H1 (cell line): ENCODE measurements around the gene PDE8A. TPM values are rescaled to one million over a fixed set of nuclear protein-coding genes. Genes with fewer than 3 reads are reported as not detected.

Experiments
- BRCA1 ChIP-seq: IDR thresholded peaks from 2 replicates; pipeline ENCODE4 v1.6.1; 2012; ENCODE audit warnings: low read depth, low read length, improper control_type of control experiment
- CTCF ChIP-seq, 3 experiments: IDR thresholded peaks; 1 replicate in 2 of 3; 2 replicates in 1 of 3; pipeline versions ENCODE4 v1.5.1 to v1.6.1; 2011; ENCODE audit warnings: low read length in 3 of 3, mild to moderate bottlenecking in 3 of 3, inconsistent platforms in 2 of 3, low read depth in 1 of 3, moderate library complexity in 1 of 3; ENCODE audit not compliant: insufficient read depth in 1 of 3; ENCODE audit errors: control extremely low read depth in 1 of 3
- EP300 ChIP-seq, 2 experiments: IDR thresholded peaks; 1 replicate in 1 of 2; 2 replicates in 1 of 2; pipeline ENCODE4 v1.6.1; 2011 to 2012; ENCODE audit warnings: low read depth in 2 of 2, low read length in 2 of 2, mild to moderate bottlenecking in 2 of 2, borderline replicate concordance in 1 of 2, inconsistent platforms in 1 of 2, moderate library complexity in 1 of 2
- HDAC2 ChIP-seq, 2 experiments: fragments of 300-600 bp in 1 of 2; sonication (generic) in 1 of 2; IDR thresholded peaks; 2 replicates each; pipeline ENCODE4 v1.6.1; 2011 to 2012; ENCODE audit warnings: low read depth in 2 of 2, low read length in 2 of 2, mild to moderate bottlenecking in 2 of 2, moderate library complexity in 2 of 2, borderline replicate concordance in 1 of 2, inconsistent platforms in 1 of 2
- POLR2A ChIP-seq, 2 experiments: IDR thresholded peaks; 1 replicate in 1 of 2; 2 replicates in 1 of 2; pipeline ENCODE4 v1.6.1; 2011; ENCODE audit warnings: low read depth in 2 of 2, low read length in 2 of 2, mild to moderate bottlenecking in 2 of 2; ENCODE audit errors: control extremely low read depth in 1 of 2
- RAD21 ChIP-seq, 2 experiments: IDR thresholded peaks in 1 of 2; conservative IDR thresholded peaks in 1 of 2; 2 replicates each; pipeline ENCODE4 v1.6.1; 2011; ENCODE audit warnings: low read depth in 2 of 2, low read length in 2 of 2, improper control_type of control experiment in 1 of 2, inconsistent platforms in 1 of 2, mild to moderate bottlenecking in 1 of 2, moderate library complexity in 1 of 2
- SIN3A ChIP-seq, 2 experiments: IDR thresholded peaks in 1 of 2; conservative IDR thresholded peaks in 1 of 2; 2 replicates each; pipeline ENCODE4 v1.6.1; 2011 to 2012; ENCODE audit warnings: low read length in 2 of 2, improper control_type of control experiment in 1 of 2, low read depth in 1 of 2, mild to moderate bottlenecking in 1 of 2
- SRF ChIP-seq: IDR thresholded peaks from 2 replicates; pipeline ENCODE4 v1.6.1; 2011; ENCODE audit warnings: mild to moderate bottlenecking, low read depth, low read length, moderate library complexity
- TAF1 ChIP-seq: IDR thresholded peaks from 2 replicates; pipeline ENCODE4 v1.6.1; 2011; ENCODE audit warnings: mild to moderate bottlenecking, low read depth, low read length
- TAF7 ChIP-seq: optimal IDR thresholded peaks from 2 replicates; pipeline ENCODE3; 2011; ENCODE audit warnings: low read depth, mild to moderate bottlenecking, inconsistent platforms, low read length, moderate library complexity, borderline replicate concordance
- polyA plus RNA-seq, 7 experiments: library from polyadenylated mRNA; depleted of rRNA in 3 of 7; stranded (reverse) in 5 of 7; unstranded in 2 of 7; fragments of >200 nt in 5 of 7; fragments of 200-250 nt in 2 of 7; gene quantifications; 1 replicate in 5 of 7; 2 replicates in 1 of 7; 4 replicates in 1 of 7; pipeline versions ENCODE4 v1.2.1 to v1.2.3, GENCODE V29; 2011 to 2013; ENCODE audit warnings: missing spikeins in 2 of 7, mixed read lengths in 2 of 7
- total RNA-seq: library from RNA; stranded (reverse); fragmentation: NEBNext Ultra II Directional; extraction: Animal tissue kit (Norgen Biotek cat#: 25700); gene quantifications from 2 replicates; pipeline ENCODE4 v1.2.1, GENCODE V29; 2021

PDE8A gene
- total and polyA plus RNA-seq, 2 of the 8 experiments (the other 6 are each of a cell fraction or from before 2014, with no cell fraction given): 6.9 to 7.8 TPM

- TF ChIP-seq CTCF (IDR thresholded peaks at IDR 0.05; ENCODE audit: control extremely low read depth in 1 of 3, insufficient read depth in 1 of 3, low read depth in 1 of 3, low read length in 3 of 3): no peak
- TF ChIP-seq POLR2A (IDR thresholded peaks at IDR 0.05; ENCODE audit: control extremely low read depth in 1 of 2, low read depth in 2 of 2, low read length in 2 of 2): no peak
- TF ChIP-seq SRF: no peak
- no peak for TF ChIP-seq EP300 (IDR thresholded peaks at IDR 0.05; ENCODE audit: borderline replicate concordance in 1 of 2, low read depth in 2 of 2, low read length in 2 of 2)
- no peak for TF ChIP-seq TAF1
- no peak for TF ChIP-seq SIN3A (conservative IDR thresholded peaks at IDR 0.05 in 1 of 2, IDR thresholded peaks at IDR 0.05 in 1 of 2; ENCODE audit: low read depth in 1 of 2, low read length in 2 of 2)
- TF ChIP-seq HDAC2 (IDR thresholded peaks at IDR 0.05; ENCODE audit: borderline replicate concordance in 1 of 2, low read depth in 2 of 2, low read length in 2 of 2): no peak
- no peak for TF ChIP-seq TAF7
- TF ChIP-seq BRCA1: no peak
- TF ChIP-seq RAD21 (IDR thresholded peaks at IDR 0.05 in 1 of 2, conservative IDR thresholded peaks at IDR 0.05 in 1 of 2; ENCODE audit: low read depth in 2 of 2, low read length in 2 of 2): no peak
Observed at GRCh38 chr15:85179700-85180099, 198.0 kb downstream of the PDE8A start (continued).
